HEK293 (cell line): ENCODE measurements around the gene CAMK2D.

Source experiments
- KLF16 ChIP-seq: fragments of 450-650 bp; formaldehyde crosslinking; IDR thresholded peaks from 2 replicates; pipeline ENCODE4 v1.5.1; 2017; ENCODE audit warnings: missing biosample characterization, missing genetic modification characterization
- ZFP41 ChIP-seq: fragments of 450-650 bp; formaldehyde crosslinking; IDR thresholded peaks from 2 replicates; pipeline ENCODE4 v1.5.1; 2016; ENCODE audit warnings: missing biosample characterization, missing genetic modification characterization, borderline replicate concordance
- ZNF174 ChIP-seq: fragments of 450-650 bp; formaldehyde crosslinking; IDR thresholded peaks from 2 replicates; pipeline ENCODE4 v1.5.0; 2017; ENCODE audit warnings: missing biosample characterization, mild to moderate bottlenecking, missing genetic modification characterization
- ZNF473 ChIP-seq: fragments of 450-650 bp; formaldehyde crosslinking; IDR thresholded peaks from 2 replicates; pipeline ENCODE4 v1.5.1; 2017; ENCODE audit warnings: missing biosample characterization, missing genetic modification characterization
- ZNF549 ChIP-seq: fragments of 450-650 bp; IDR thresholded peaks from 2 replicates; pipeline ENCODE4 v1.5.1; 2018; ENCODE audit warnings: missing biosample characterization, missing genetic modification characterization, mild to moderate bottlenecking, inconsistent platforms, moderate library complexity
- ZNF610 ChIP-seq: fragments of 450-650 bp; formaldehyde crosslinking; IDR thresholded peaks from 2 replicates; pipeline ENCODE4 v1.5.1; 2016; ENCODE audit warnings: missing biosample characterization, missing genetic modification characterization, borderline replicate concordance
- ZNF629 ChIP-seq: fragments of 450-650 bp; formaldehyde crosslinking; IDR thresholded peaks from 2 replicates; pipeline ENCODE4 v1.5.1; 2017; ENCODE audit warnings: missing biosample characterization, missing genetic modification characterization
- ZNF792 ChIP-seq: fragments of 450-650 bp; formaldehyde crosslinking; IDR thresholded peaks from 2 replicates; pipeline ENCODE4 v1.5.1; 2016; ENCODE audit warnings: missing biosample characterization, missing genetic modification characterization
- TF ChIP-seq, protein P1 (sequence below): fragments of 450-650 bp; formaldehyde crosslinking; IDR thresholded peaks from 2 replicates; pipeline ENCODE4 v1.5.1; 2016; ENCODE audit warnings: missing biosample characterization, missing genetic modification characterization, low read depth
- TF ChIP-seq, protein P2 (sequence below): fragments of 450-650 bp; formaldehyde crosslinking; IDR thresholded peaks from 2 replicates; pipeline ENCODE4 v1.5.1; 2016; ENCODE audit warnings: missing biosample characterization, missing genetic modification characterization

DNA sequence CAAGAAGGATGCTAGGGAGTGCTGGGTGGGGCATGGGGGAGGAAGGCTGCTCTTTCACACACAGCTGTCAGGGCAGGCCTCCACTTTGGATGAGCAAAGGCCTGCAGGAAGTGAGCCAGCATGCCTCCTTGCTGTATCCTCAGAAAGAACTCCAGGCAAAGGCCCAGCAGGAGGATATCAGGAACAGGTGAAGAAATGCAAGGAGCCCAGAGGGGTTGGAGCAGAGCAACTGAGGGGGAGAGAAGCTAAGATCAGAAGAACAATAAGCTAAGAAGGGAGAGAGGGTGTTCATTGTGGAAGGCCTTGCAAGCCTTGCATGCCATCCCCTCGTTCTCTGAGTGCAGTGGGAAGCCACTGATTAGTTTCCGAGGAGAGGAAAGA, 115.1 kb downstream of the CAMK2D start:
- no peak for TF ChIP-seq ZNF610
- TF ChIP-seq ZFP41: no peak
- no peak for TF ChIP-seq KLF16 (tag by site-specific recombination)
- no peak for TF ChIP-seq ZNF629 (tag by site-specific recombination)
- TF ChIP-seq, protein P1, sequence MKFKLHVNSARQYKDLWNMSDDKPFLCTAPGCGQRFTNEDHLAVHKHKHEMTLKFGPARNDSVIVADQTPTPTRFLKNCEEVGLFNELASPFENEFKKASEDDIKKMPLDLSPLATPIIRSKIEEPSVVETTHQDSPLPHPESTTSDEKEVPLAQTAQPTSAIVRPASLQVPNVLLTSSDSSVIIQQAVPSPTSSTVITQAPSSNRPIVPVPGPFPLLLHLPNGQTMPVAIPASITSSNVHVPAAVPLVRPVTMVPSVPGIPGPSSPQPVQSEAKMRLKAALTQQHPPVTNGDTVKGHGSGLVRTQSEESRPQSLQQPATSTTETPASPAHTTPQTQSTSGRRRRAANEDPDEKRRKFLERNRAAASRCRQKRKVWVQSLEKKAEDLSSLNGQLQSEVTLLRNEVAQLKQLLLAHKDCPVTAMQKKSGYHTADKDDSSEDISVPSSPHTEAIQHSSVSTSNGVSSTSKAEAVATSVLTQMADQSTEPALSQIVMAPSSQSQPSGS (tag by site-specific recombination): no peak
- TF ChIP-seq, protein P2, sequence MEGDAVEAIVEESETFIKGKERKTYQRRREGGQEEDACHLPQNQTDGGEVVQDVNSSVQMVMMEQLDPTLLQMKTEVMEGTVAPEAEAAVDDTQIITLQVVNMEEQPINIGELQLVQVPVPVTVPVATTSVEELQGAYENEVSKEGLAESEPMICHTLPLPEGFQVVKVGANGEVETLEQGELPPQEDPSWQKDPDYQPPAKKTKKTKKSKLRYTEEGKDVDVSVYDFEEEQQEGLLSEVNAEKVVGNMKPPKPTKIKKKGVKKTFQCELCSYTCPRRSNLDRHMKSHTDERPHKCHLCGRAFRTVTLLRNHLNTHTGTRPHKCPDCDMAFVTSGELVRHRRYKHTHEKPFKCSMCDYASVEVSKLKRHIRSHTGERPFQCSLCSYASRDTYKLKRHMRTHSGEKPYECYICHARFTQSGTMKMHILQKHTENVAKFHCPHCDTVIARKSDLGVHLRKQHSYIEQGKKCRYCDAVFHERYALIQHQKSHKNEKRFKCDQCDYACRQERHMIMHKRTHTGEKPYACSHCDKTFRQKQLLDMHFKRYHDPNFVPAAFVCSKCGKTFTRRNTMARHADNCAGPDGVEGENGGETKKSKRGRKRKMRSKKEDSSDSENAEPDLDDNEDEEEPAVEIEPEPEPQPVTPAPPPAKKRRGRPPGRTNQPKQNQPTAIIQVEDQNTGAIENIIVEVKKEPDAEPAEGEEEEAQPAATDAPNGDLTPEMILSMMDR (tag by site-specific recombination): no peak
- no peak for TF ChIP-seq ZNF792
- no peak for TF ChIP-seq ZNF473 (tag by site-specific recombination)
- TF ChIP-seq ZNF174 (tag by site-specific recombination): no peak
- TF ChIP-seq ZNF549 (tag by site-specific recombination): no peak
